Mesodermal cell (in vitro differentiated cells): ENCODE data around the gene ANTXR2.

Source experiments
- H3K27ac ChIP-seq: 2 replicates; pipeline ENCODE4 v1.7.0; 2013; ENCODE audit warnings: mild to moderate bottlenecking, low read depth, low read length, moderate library complexity; ENCODE audit not compliant: severe bottlenecking
- H3K36me3 ChIP-seq: 2 replicates; pipeline ENCODE4 v1.7.1; 2013; ENCODE audit warnings: mild to moderate bottlenecking, low read length, moderate library complexity; ENCODE audit not compliant: control insufficient read depth, insufficient read depth
- H3K4me1 ChIP-seq: one replicate; pipeline ENCODE4 v1.7.1; 2013; ENCODE audit warnings: mild to moderate bottlenecking, low read length; ENCODE audit not compliant: insufficient read depth, control insufficient read depth, poor library complexity, severe bottlenecking
- H3K4me3 ChIP-seq: 2 replicates; pipeline ENCODE4 v1.7.0; 2013; ENCODE audit warnings: low read length, control low read depth, mild to moderate bottlenecking; ENCODE audit not compliant: insufficient read depth, poor library complexity, severe bottlenecking; ENCODE audit errors: extremely low read depth
- H3K9me3 ChIP-seq: 2 replicates; pipeline ENCODE4 v1.7.1; 2013; ENCODE audit warnings: mild to moderate bottlenecking, low read length, moderate library complexity; ENCODE audit not compliant: control insufficient read depth
- WGBS, 2 experiments: methylation state at CpG; one replicate each; pipeline ENCODE4 v1.1.5; 2013; ENCODE audit warnings: missing lambda C conversion rate in 2 of 2; ENCODE audit not compliant: insufficient coverage in 2 of 2; 5-methylcytosine and 5-hydroxymethylcytosine counted together

The ANTXR2 gene

DNA sequence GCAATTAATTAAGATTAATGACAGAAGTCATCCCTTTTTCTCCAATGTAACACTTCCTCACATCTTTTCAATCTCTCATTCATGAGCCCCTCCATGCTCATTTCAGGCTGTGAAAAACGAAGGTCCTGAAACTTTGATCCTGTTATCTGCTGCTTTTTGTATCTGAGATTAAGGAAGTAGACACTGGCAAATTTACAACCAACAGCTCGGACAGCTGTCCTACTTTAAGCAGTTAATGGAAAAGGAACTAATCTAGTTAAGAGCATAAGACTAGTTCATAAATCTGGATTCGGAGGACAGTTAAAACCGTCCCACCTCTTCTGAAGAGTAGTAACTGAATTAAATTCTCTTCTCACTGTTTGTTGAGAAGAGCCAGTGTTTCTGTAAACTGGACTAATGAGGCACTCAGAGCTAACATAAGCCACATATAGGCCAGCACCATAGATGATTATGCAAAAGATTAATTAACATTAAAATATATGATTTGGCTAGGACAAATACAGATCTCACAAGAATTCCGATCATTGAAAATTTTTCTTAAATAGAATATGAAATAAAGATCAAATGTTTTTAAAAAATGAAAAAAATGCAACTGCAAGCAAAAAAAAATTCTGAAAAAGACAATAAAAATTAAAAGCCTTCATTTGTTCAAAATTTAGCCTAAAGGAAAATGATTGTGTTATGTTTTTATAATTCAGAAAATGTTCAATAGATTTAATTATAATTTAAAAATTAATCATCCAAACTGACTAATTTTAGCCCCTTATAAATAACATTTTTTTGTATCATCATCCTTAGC lies 114.4 kb downstream of the ANTXR2 start:
- no peaks in the 10 kb centered on the region for H3K9me3 ChIP-seq
- no peak overlapping the region for H3K27ac ChIP-seq
- H3K4me1 ChIP-seq: no peaks in the 10 kb centered on the region
- WGBS, 2 experiments: 90 to 100% methylated on average over 1 to 2 of the region's 5 CpGs
- H3K4me3 ChIP-seq: no peak overlapping the region
- H3K36me3 ChIP-seq: peaks cover 8% of the 10 kb centered on the region

DNA sequence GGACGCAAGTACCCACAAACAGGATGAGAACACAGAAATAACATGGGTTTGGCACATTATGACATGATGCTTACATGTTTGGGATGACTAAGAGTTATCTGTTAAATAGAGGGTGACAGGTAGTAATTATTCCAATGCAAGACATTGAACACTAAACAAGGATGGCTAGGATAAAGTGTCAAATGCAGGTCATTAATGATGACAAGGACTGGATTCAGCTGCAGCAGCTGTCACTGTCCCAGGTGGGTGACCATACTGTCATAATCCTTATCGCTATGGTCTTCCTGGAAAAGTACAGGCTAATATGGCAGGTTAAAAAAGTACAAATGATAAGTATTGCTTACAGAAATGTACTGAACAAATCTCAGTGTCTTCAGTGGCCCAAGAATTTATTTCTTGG lies 123.9 kb downstream of the ANTXR2 start:
- Histone ChIP-seq H3K4me3 (no peak overlapping the region), H3K4me1 (no peaks in the 10 kb centered on the region), H3K9me3 (no peaks in the 10 kb centered on the region), H3K27ac (no peak overlapping the region), H3K36me3 (peaks cover 6% of the 10 kb centered on the region)
- WGBS, 2 experiments: 92 to 100% methylated on average over 2 of the region's 2 CpGs

DNA sequence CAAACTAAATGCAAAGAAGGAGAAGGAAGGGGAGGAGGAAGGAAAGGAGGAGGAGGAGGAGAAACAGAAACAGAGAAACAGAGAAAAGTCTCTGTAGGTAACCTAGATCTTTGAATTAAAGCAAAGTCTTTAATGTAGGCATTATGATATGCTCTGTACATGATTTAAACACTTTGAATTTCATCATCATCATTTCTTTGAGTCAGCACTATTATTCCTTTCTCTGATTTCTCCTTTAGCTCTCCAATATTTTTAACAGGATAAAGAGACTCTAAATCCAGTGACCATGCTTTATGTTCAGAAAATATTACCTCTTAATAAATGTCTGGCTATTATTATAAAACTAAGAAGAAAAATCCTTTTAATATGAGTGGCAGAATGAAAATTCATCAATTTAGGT lies 124.3 kb downstream of the ANTXR2 start:
- Histone ChIP-seq H3K27ac (no peak overlapping the region), H3K9me3 (no peaks in the 10 kb centered on the region), H3K4me3 (no peak overlapping the region), H3K4me1 (no peaks in the 10 kb centered on the region), H3K36me3 (peaks cover 6% of the 10 kb centered on the region)

DNA sequence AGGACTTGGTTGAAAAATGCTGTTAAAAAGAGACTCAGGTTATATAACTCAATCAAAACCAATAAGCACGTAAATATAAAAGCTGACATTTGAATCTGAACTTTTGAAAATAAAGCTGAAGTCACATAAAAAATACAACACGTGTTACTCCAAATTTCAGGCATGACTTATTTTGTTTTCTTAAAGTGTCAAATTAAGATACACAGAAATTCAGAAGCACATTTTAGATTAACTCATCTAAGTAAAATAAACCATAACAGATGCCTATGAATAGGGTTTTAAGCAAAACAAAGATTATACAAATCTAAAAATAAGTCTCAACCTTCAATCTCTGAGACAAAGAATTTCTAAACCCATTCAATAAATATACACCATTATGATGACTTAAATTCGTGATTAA lies 124.8 kb downstream of the ANTXR2 start:
- Histone ChIP-seq H3K4me3 (no peak overlapping the region), H3K9me3 (no peaks in the 10 kb centered on the region), H3K4me1 (no peaks in the 10 kb centered on the region), H3K27ac (no peak overlapping the region), H3K36me3 (peaks cover 6% of the 10 kb centered on the region)
- WGBS, 2 experiments: 100% methylated on average over 2 of the region's 3 CpGs; no CpG with 5 or more reads in 1 of the 2 experiments

DNA sequence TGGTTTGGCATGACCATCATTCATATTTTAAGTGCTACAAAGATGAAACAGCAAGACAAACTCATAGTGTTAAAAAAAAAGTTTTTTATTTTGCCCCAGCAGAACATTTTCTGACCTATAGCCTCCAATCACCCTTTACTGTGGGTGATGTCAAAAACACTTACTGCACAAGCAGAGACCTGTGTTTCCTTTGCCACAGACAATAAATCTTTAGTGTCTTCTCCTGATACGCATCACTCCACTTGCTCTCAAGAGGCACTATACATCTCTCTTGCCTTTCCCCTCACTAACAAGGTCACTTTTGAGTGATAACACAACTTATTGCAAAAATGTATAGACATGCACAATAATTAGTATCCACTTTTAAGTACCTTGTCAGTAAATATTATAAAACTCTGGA lies 125.6 kb downstream of the ANTXR2 start:
- H3K36me3 ChIP-seq: peaks cover 6% of the 10 kb centered on the region
- no peaks in the 10 kb centered on the region for H3K9me3 ChIP-seq
- H3K4me1 ChIP-seq: no peaks in the 10 kb centered on the region
- no peak overlapping the region for H3K27ac ChIP-seq
- H3K4me3 ChIP-seq: no peak overlapping the region
- 100% methylated on average over 1 of the region's 1 CpG for WGBS, 2 experiments

DNA sequence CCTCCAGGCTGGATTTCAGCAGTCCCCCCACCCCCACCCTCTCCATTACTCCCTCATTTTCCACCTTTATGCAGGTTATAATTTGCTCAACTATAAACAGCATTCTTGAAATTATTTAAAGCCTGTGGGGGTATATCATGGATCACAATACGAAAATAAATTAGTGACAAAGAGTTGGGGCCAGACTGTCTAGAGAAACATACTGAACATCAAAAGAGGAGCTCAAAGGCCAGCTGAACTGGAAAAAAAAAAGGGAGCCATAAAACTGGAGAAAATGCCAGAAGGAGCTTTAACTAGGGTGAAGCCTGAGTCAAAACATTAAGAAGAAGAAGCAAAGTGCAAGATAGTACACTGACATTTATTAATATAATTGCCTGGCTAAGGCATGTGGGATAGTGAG lies 137.8 kb downstream of the ANTXR2 start:
- 67 to 100% methylated on average over 1 of the region's 1 CpG for WGBS, 2 experiments
- H3K4me1 ChIP-seq: no peaks in the 10 kb centered on the region
- no peak overlapping the region for H3K4me3 ChIP-seq

DNA sequence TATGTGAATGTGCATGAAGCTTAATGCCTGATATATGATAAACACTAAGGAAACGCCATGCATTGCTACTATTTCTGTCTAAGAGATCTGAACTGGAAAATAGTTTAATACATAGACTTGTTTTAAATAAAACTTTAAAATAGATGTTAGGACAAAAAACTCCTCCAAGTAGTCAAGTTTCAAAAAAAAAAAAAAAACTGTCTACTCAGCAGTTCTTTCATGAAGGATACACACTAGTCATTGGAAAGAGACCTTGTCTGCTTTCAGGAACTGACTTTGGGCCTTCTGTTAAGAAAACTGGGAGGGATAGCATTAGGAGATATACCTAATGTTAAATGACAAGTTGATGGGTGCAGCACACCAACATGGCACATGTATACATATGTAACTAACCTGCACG lies 138.4 kb downstream of the ANTXR2 start:
- H3K9me3 ChIP-seq: no peaks in the 10 kb centered on the region
- WGBS, 2 experiments: no CpG with 5 or more reads among the region's 2 CpGs
- no peak overlapping the region for H3K27ac ChIP-seq
- no peaks in the 10 kb centered on the region for H3K4me1 ChIP-seq
- no peak overlapping the region for H3K4me3 ChIP-seq
- peaks cover 7% of the 10 kb centered on the region for H3K36me3 ChIP-seq

More for the DNA sequence above, 137.8 kb downstream of the ANTXR2 start:
- no peaks in the 10 kb centered on the region for H3K9me3 ChIP-seq
- no peak overlapping the region for H3K27ac ChIP-seq
- H3K36me3 ChIP-seq: peaks cover 7% of the 10 kb centered on the region

DNA sequence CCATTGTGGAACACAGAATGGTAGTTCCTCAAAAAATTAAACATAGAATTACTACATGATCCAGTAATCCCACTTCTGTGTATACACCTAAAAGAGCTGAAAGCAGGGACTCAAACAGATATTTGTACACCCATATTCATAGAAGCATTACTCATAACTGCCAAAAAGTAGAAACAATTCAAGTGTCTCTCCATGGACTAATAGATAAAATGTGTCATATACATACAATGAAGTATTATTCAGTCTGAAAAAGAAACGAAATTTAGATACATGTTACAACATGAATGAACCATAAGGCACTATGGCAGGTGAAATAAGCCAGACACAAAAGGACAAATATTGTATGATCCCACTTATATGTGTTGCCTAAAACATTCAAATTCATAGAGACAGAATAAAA lies 145.1 kb downstream of the ANTXR2 start:
- Histone ChIP-seq H3K27ac (no peak overlapping the region), H3K4me1 (no peaks in the 10 kb centered on the region), H3K36me3 (peaks cover 3% of the 10 kb centered on the region), H3K4me3 (no peak overlapping the region), H3K9me3 (no peaks in the 10 kb centered on the region)
- no CpG with 5 or more reads among the region's 1 CpG for WGBS, 2 experiments

DNA sequence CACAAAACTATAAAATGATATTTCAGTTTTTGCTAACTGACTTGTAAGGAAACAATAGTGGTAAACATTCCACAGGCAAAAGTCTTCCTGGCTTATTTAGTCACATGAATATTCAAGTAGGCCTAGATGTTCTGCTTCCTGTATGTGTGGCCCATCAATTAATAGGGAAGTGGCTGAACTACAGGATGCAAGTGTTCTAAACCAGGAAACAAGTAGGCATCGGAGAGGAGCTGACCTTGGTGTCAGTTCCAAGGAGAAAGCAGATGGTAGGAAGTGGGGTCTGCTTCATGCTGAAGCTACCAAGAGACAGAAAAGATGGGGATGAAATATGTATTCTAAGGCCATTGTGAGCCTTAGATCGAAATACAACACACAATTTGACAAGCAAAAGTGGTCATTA lies 149.7 kb downstream of the ANTXR2 start:
- Histone ChIP-seq H3K4me3 (no peak overlapping the region), H3K9me3 (no peaks in the 10 kb centered on the region), H3K27ac (no peak overlapping the region), H3K36me3 (peaks cover 3% of the 10 kb centered on the region), H3K4me1 (no peaks in the 10 kb centered on the region)
- 92% methylated on average over 1 of the region's 2 CpGs; no CpG with 5 or more reads in 1 of the 2 experiments for WGBS, 2 experiments

DNA sequence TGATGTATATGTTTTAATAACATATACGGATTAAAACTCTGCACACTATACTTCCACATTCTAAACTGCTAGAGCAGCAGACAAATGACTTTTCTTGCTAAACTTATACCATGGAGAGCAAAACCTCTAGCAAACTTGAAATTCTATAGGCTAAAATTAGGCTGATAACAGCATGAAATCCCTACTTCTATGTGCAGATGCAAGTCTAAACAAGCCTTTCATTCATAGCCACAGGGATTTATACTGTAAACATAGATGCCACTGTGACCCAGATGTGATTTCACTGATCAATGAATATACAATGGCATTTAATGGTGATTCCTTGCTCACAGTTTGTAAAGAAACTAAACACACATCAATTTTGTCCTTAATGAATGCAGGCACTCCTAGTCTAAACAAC lies 151.0 kb downstream of the ANTXR2 start:
- peaks cover 3% of the 10 kb centered on the region for H3K36me3 ChIP-seq
- no peak overlapping the region for H3K27ac ChIP-seq
- H3K9me3 ChIP-seq: no peaks in the 10 kb centered on the region
- H3K4me1 ChIP-seq: no peaks in the 10 kb centered on the region
- no peak overlapping the region for H3K4me3 ChIP-seq
- WGBS, 2 experiments: no CpG with 5 or more reads among the region's 1 CpG

DNA sequence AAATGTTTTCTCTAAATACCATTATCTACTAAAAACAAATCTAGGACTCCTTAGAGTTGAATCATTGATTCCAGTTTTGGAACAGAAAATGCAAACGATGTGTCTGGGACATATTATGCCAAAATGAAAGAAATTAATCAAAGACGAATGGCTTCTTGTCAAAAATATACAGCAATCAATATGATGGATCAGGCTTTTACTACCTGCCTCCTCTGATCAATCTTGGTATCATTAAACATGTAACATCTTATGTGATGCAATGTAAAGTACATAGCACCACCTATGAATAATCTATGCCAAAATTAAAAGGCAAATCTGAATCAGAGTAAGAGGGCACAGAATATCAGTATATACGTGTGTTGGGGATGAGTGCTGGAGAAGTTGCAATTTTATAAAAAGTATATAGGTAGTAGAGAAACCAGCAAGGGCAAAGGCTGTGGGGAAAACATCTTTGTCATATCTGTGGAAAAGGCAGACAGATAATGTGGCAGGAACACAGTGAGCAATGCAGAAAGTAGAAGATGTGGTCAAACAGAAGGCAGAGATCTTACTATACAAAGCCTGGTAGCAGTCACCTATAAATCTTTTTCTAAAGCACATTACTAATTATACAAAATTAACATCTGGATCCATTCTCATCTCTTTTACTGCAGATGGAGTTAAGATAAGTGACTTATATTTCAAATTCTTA lies 152.7 kb downstream of the ANTXR2 start:
- H3K36me3 ChIP-seq: peaks cover 3% of the 10 kb centered on the region
- H3K4me3 ChIP-seq: no peak overlapping the region
- 90 to 96% methylated on average over 2 of the region's 3 CpGs for WGBS, 2 experiments
- H3K4me1 ChIP-seq: no peaks in the 10 kb centered on the region
- H3K9me3 ChIP-seq: no peaks in the 10 kb centered on the region
- no peak overlapping the region for H3K27ac ChIP-seq
